Stimulated activated memory B cell treated with anti-CD40 and anti-IgM and Interleukin-4, amounts not matched to agents 10 μg/mL and 1 μg/mL and 100 μg/mL, for 72 hours (primary cell): Measurements from ENCODE around the gene PPP1R15A.
"Not testable (repeated sequence)": the region's sequence is repeated elsewhere in the genome, so short reads cannot be mapped to it uniquely, and the experiment has no call there.

Experiments used
- ATAC-seq: fragments of 150-1000 bp; cut with Tn5 transposase; 2 replicates; pipeline ENCODE4 v1.10.0; 2021
- H3K27ac Mint-ChIP-seq: one replicate; pipeline ENCODE4 v1.8.0; 2022; ENCODE audit warnings: mild to moderate bottlenecking, mixed read lengths
- H3K27me3 Mint-ChIP-seq: one replicate; pipeline ENCODE4 v1.8.0; 2022; ENCODE audit warnings: mixed read lengths
- H3K36me3 Mint-ChIP-seq: one replicate; pipeline ENCODE4 v1.8.0; 2022; ENCODE audit warnings: mixed read lengths
- H3K4me1 Mint-ChIP-seq: one replicate; pipeline ENCODE4 v1.8.0; 2022; ENCODE audit warnings: mixed read lengths
- H3K4me3 Mint-ChIP-seq: one replicate; pipeline ENCODE4 v1.8.0; 2022; ENCODE audit warnings: mild to moderate bottlenecking, moderate library complexity, mixed read lengths
- H3K9me3 Mint-ChIP-seq: one replicate; pipeline ENCODE4 v1.8.0; 2022; ENCODE audit warnings: mixed read lengths

Gene PPP1R15A

DNA sequence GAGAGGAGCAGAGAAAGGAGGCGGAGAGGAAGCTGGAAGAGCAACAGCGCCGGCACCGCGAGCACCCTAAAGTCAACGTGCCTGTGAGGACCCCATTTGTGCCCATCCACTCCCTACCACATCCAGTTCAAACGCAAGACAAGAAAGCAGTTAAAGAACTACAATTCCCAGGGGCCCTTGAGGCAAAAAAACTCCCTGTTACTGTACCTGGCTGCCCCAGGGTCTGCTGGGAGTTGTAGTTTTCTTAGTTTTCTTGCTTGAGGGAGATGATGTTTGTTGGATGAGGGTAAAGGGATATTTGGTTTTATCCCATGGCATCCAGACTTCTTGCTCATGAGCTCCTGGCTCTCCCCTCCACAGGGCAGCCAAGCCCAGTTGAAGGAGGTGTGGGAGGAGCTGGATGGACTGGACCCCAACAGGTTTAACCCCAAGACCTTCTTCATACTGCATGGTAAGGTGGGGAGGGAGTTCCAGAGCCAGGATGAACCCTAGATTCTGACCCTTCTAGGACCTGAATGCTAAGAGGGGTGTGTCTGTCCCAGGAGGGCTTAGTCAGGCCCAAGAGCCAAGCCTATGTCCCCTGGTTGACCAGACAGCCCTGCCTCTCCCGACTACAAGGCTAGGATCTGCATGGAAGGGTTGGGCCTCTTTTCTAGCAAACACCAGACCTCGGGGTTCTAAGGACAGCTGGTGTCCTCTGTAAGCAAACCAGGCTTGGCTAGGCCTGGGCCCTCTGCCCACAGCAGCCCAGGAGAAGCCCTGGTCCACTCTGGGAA lies 41.1 kb downstream of the PPP1R15A start:
- Mint-ChIP-seq H3K4me1 (peaks cover 15% of the 10 kb centered on the region), H3K27me3 (no peaks in the 10 kb centered on the region), H3K27ac (no peak overlapping the region), H3K9me3 (no peaks in the 10 kb centered on the region), H3K36me3 (peaks cover 64% of the 10 kb centered on the region), H3K4me3 (no peak overlapping the region)
- peak; percentile 56 for ATAC-seq

DNA sequence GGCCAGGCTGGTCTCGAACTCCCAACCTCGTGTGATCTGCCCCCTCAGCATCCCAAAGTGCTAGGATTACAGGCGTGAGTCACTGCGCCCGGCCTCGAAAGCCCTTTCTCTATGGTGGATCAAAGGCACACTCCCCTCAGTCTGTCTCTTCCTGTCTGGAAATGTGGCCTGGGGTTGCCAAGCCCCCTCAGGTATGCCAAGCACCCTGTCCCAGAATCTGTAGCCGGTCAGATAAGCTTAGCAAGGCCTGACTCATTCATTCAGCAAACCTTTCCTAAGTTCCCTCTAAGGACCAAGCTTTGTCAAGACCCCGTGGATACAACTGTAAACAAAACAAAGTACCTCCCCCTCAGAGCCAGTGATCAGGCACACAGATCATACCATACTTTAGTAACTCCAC lies 42.0 kb downstream of the PPP1R15A start:
- Mint-ChIP-seq H3K27me3 (no peaks in the 10 kb centered on the region), H3K4me3 (no peak overlapping the region), H3K4me1 (peaks cover 20% of the 10 kb centered on the region), H3K36me3 (peaks cover 67% of the 10 kb centered on the region), H3K27ac (no peak overlapping the region), H3K9me3 (no peaks in the 10 kb centered on the region)
- ATAC-seq = no peak

DNA sequence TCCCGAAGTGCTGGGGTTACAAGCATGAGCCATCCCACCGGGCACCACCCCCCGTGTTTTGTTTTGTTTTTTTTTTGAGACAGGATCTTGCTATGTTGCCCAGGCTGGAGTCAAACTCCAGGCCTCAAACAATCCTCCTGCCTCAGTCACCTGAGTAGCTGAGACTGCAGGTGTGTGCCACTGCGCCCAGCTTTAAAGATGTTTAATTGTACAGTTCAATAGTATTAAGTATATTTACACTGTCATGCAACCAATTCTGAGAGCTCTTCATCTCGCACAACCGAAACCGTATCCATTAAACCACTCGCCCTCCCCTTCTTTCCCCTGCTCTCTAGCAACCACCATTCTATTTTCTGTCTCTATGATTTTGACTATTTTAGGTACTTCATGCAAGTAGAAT lies 43.5 kb downstream of the PPP1R15A start:
- H3K27ac Mint-ChIP-seq = no peak overlapping the region

DNA sequence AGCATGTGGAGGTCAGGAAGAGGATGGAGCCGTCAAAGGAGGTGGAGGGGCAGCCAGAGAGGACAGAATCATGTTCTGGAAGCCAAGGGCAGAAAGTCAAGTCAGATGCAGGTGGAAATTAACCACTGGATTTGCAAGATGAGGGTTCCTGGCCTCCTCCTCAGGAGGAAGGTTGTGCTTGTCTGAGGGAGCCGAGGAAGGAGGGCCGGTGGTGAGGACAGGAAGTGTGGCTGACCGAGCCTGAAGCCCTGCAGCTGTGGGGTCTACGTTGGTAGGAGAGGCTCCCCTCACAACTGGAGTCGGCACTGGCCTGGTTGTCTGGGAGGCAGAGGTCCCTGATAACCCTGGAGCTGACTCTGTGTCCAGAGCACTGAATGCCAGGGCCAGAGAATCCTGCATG lies 45.9 kb downstream of the PPP1R15A start:
- peak overlapping the region; percentile 83 for H3K27ac Mint-ChIP-seq

More for the DNA sequence above, 43.5 kb downstream of the PPP1R15A start:
- H3K36me3 Mint-ChIP-seq = peaks cover 59% of the 10 kb centered on the region
- ATAC-seq = no peak
- H3K4me1 Mint-ChIP-seq = peaks cover 13% of the 10 kb centered on the region
- H3K27me3 Mint-ChIP-seq = no peaks in the 10 kb centered on the region
- no peaks in the 10 kb centered on the region for H3K9me3 Mint-ChIP-seq
- H3K4me3 Mint-ChIP-seq = no peak overlapping the region

DNA sequence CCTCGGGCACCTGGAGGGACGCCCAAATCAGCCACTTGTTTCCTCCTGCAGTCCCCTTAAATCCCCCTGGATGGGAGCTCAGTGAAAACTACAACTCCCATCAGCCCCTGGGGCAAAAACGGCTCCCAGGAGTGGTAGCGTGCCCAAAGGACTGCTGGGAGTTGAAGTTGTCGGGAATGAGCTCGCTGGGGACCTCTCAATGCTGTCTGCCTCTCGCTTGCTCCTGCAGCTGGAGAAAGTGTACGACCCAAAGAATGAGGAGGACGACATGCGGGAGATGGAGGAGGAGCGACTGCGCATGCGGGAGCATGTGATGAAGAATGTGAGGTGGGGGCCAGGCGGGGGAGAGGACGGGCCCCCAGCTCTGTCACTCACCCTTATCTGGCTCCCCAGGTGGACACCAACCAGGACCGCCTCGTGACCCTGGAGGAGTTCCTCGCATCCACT lies 46.6 kb downstream of the PPP1R15A start:
- no peaks in the 10 kb centered on the region for H3K27me3 Mint-ChIP-seq
- no peak overlapping the region for H3K4me3 Mint-ChIP-seq
- peaks cover 13% of the 10 kb centered on the region for H3K4me1 Mint-ChIP-seq
- ATAC-seq = no peak
- H3K9me3 Mint-ChIP-seq = no peaks in the 10 kb centered on the region
- H3K36me3 Mint-ChIP-seq = peaks cover 55% of the 10 kb centered on the region
- H3K27ac Mint-ChIP-seq = peak overlapping the region; percentile 83

More for the DNA sequence above, 45.9 kb downstream of the PPP1R15A start:
- peak; percentile 12 for ATAC-seq
- H3K9me3 Mint-ChIP-seq = no peaks in the 10 kb centered on the region
- peaks cover 13% of the 10 kb centered on the region for H3K4me1 Mint-ChIP-seq
- peaks cover 55% of the 10 kb centered on the region for H3K36me3 Mint-ChIP-seq
- no peaks in the 10 kb centered on the region for H3K27me3 Mint-ChIP-seq
- H3K4me3 Mint-ChIP-seq = no peak overlapping the region

DNA sequence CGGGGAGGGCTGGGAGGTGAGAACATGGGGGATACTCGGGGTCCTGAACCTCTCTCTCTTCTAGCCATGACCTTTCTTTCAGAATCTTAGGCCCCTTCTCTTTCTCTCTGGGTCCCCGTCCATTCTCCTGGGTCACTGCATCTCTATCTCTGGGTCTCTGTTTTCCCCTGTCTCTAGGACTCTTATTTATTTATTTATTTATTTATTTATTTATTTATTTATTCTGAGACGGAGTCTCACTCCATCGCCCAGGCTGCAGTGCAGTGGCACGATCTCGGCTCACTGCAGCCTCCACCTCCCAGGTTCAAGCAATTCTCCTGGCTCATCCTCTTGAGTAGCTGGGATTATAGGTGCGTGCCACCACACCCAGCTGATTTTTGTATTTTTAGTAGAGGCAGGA lies 47.0 kb downstream of the PPP1R15A start:
- H3K27ac Mint-ChIP-seq, H3K27me3 Mint-ChIP-seq, H3K9me3 Mint-ChIP-seq, H3K4me3 Mint-ChIP-seq, ATAC-seq: not testable (repeated sequence)
- Mint-ChIP-seq H3K36me3 (peaks cover 50% of the 10 kb centered on the region), H3K4me1 (peaks cover 13% of the 10 kb centered on the region)

DNA sequence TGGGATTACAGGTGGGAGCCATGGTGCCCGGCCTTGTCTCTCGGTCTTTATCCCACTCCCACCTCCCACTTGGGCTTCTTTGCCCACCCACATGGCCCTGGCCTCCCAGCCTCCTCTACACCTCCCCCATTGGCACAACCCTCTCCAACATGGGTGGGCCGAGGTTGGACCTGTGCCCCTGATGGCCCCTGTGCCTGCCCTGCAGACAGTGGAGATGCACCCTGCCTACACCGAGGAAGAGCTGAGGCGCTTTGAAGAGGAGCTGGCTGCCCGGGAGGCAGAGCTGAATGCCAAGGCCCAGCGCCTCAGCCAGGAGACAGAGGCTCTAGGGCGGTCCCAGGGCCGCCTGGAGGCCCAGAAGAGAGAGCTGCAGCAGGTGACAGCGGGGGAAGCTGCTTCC lies 48.7 kb downstream of the PPP1R15A start:
- Mint-ChIP-seq H3K4me3 (no peak overlapping the region), H3K9me3 (no peaks in the 10 kb centered on the region), H3K4me1 (peaks cover 13% of the 10 kb centered on the region), H3K27ac (no peak overlapping the region), H3K27me3 (no peaks in the 10 kb centered on the region), H3K36me3 (peaks cover 44% of the 10 kb centered on the region)
- no peak for ATAC-seq

DNA sequence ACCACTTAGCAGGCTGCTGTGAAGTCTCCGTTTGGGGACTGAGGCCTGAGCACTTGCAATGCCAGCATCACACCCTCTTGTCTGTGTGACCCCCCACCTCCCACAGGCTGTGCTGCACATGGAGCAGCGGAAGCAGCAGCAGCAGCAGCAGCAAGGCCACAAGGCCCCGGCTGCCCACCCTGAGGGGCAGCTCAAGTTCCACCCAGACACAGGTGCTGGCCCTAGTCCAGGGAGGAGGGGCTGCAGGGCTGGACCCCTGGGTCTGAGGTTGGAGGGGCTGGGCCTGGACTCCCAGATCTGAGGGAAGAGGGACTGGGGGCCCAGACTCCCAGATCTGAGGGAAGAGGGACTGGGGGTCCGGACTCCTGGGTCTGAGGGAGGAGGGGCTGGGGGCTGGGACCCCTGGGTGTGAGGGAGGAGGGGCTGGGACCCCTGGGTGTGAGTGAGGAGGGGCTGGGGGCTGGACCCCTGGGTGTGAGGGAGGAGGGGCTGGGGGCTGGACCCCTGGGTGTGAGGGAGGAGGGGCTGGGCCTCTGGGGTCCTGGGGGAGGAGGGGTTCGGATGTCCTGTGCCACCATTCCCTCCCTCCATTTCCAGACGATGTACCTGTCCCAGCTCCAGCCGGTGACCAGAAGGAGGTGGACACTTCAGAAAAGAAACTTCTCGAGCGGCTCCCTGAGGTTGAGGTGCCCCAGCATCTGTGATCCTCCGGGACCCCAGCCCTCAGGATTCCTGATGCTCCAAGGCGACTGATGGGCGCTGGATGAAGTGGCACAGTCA lies 49.7 kb downstream of the PPP1R15A start:
- Mint-ChIP-seq H3K36me3 (peaks cover 40% of the 10 kb centered on the region), H3K27ac (no peak overlapping the region), H3K4me1 (peaks cover 13% of the 10 kb centered on the region), H3K27me3 (no peaks in the 10 kb centered on the region), H3K4me3 (no peak overlapping the region), H3K9me3 (no peaks in the 10 kb centered on the region)
- peak; percentile 50 for ATAC-seq

DNA sequence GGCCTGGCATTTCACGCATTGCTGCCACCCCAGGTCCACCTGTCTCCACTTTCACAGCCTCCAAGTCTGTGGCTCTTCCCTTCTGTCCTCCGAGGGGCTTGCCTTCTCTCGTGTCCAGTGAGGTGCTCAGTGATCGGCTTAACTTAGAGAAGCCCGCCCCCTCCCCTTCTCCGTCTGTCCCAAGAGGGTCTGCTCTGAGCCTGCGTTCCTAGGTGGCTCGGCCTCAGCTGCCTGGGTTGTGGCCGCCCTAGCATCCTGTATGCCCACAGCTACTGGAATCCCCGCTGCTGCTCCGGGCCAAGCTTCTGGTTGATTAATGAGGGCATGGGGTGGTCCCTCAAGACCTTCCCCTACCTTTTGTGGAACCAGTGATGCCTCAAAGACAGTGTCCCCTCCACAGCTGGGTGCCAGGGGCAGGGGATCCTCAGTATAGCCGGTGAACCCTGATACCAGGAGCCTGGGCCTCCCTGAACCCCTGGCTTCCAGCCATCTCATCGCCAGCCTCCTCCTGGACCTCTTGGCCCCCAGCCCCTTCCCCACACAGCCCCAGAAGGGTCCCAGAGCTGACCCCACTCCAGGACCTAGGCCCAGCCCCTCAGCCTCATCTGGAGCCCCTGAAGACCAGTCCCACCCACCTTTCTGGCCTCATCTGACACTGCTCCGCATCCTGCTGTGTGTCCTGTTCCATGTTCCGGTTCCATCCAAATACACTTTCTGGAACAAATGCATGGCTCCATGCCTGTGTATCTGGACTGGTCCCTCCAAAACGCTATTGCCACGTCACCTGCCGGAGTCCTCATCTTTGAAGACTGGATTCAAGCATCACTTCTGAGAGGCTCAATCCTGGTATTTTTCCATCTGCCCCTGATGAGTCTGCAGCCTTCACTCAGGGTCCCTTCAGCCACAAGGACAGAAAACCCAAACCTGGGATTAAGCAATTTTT lies 50.6 kb downstream of the PPP1R15A start:
- Mint-ChIP-seq H3K4me3 (no peak overlapping the region), H3K4me1 (peaks cover 9% of the 10 kb centered on the region), H3K27ac (peak overlapping the region; percentile 13), H3K9me3 (no peaks in the 10 kb centered on the region), H3K27me3 (no peaks in the 10 kb centered on the region), H3K36me3 (peaks cover 37% of the 10 kb centered on the region)
- ATAC-seq = no peak

DNA sequence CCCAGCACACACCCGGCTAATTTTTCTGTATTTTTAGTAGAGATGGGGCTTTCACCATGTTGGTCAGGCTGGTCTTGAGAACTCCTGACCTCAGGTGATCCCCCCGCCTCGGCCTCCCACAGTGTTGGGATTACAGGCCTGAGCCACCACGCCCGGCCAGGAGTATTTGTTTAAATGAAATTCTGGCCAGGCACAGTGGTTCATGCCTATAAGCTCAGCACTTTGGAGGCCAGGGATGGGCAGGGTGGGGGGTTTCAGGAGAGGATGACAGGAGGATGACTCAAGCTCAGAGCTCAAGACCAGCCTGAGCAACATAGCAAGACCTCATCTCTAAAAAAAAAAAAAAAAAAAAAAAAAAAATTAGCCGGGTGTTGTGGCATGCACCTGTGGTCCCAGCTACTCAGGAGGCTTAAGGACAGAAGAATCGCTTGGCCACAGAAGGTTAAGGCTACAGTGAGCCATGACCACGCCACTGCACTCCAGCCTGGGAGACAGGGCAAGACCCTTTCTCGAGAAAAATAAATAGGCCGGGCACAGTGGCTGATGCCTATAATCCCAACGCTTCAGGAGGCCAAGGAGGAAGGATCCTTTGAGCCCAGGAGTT lies 53.1 kb downstream of the PPP1R15A start:
- no peak for ATAC-seq
- Mint-ChIP-seq H3K27me3 (no peaks in the 10 kb centered on the region), H3K27ac (no peak overlapping the region), H3K4me3 (no peak overlapping the region), H3K9me3 (no peaks in the 10 kb centered on the region), H3K36me3 (peaks cover 21% of the 10 kb centered on the region), H3K4me1 (no peaks in the 10 kb centered on the region)
